HEK293 (cell line): Measurements from ENCODE around the gene MORN3.

Experiments used
- GLIS1 ChIP-seq: fragments of 450-650 bp; formaldehyde crosslinking; IDR thresholded peaks from 2 replicates; pipeline ENCODE4 v1.5.1; 2016; ENCODE audit warnings: missing biosample characterization, missing genetic modification characterization
- MEIS1 ChIP-seq: sonication (generic); formaldehyde crosslinking; IDR thresholded peaks from 2 replicates; pipeline ENCODE4 v1.8.1; 2022; ENCODE audit warnings: missing genetic modification reagents, mild to moderate bottlenecking, borderline replicate concordance
- REPIN1 ChIP-seq: fragments of 450-650 bp; formaldehyde crosslinking; IDR thresholded peaks from 2 replicates; pipeline ENCODE4 v1.5.1; 2017; ENCODE audit warnings: missing biosample characterization, missing genetic modification characterization, low read depth
- SETDB1 ChIP-seq: IDR thresholded peaks from one replicate; pipeline ENCODE4 v1.6.1; 2017; ENCODE audit warnings: mild to moderate bottlenecking, low read length, moderate library complexity, mixed read lengths; ENCODE audit not compliant: insufficient read length
- SP7 ChIP-seq: fragments of 450-650 bp; formaldehyde crosslinking; IDR thresholded peaks from 2 replicates; pipeline ENCODE4 v1.5.1; 2016; ENCODE audit warnings: missing biosample characterization, missing genetic modification characterization
- YY1 ChIP-seq: fragments of 450-650 bp; formaldehyde crosslinking; IDR thresholded peaks from 2 replicates; pipeline ENCODE4 v1.5.1; 2018; ENCODE audit warnings: missing biosample characterization, missing genetic modification characterization
- ZIC2 ChIP-seq: fragments of 450-650 bp; formaldehyde crosslinking; IDR thresholded peaks from 2 replicates; pipeline ENCODE4 v1.5.1; 2016; ENCODE audit warnings: missing biosample characterization, missing genetic modification characterization
- ZNF114 ChIP-seq: fragments of 450-650 bp; formaldehyde crosslinking; IDR thresholded peaks from 2 replicates; pipeline ENCODE4 v1.5.0; 2017; ENCODE audit warnings: missing biosample characterization, missing genetic modification characterization
- ZNF2 ChIP-seq: fragments of 450-650 bp; formaldehyde crosslinking; IDR thresholded peaks from 2 replicates; pipeline ENCODE4 v1.5.1; 2016; ENCODE audit warnings: missing biosample characterization, missing genetic modification characterization
- ZNF239 ChIP-seq: fragments of 450-650 bp; formaldehyde crosslinking; IDR thresholded peaks from 2 replicates; pipeline ENCODE4 v1.5.1; 2016; ENCODE audit warnings: missing biosample characterization, missing genetic modification characterization
- ZNF311 ChIP-seq: fragments of 450-650 bp; formaldehyde crosslinking; IDR thresholded peaks from 2 replicates; pipeline ENCODE4 v1.5.1; 2017; ENCODE audit warnings: missing biosample characterization, missing genetic modification characterization, borderline replicate concordance
- ZNF335 ChIP-seq: fragments of 450-650 bp; formaldehyde crosslinking; conservative IDR thresholded peaks from 2 replicates; pipeline ENCODE4 v1.5.1; 2016; ENCODE audit warnings: missing biosample characterization, missing genetic modification characterization
- ZNF394 ChIP-seq: fragments of 450-650 bp; formaldehyde crosslinking; IDR thresholded peaks from 2 replicates; pipeline ENCODE4 v1.5.1; 2016; ENCODE audit warnings: missing biosample characterization, missing genetic modification characterization, mild to moderate bottlenecking, moderate library complexity, borderline replicate concordance
- ZNF404 ChIP-seq: fragments of 450-650 bp; formaldehyde crosslinking; IDR thresholded peaks from 2 replicates; pipeline ENCODE4 v1.5.1; 2017; ENCODE audit warnings: missing biosample characterization, missing genetic modification characterization
- ZNF426 ChIP-seq: fragments of 450-650 bp; formaldehyde crosslinking; IDR thresholded peaks from 2 replicates; pipeline ENCODE4 v1.5.1; 2017; ENCODE audit warnings: missing biosample characterization, missing genetic modification characterization, mild to moderate bottlenecking, inconsistent platforms, moderate library complexity
- ZNF501 ChIP-seq: fragments of 450-650 bp; formaldehyde crosslinking; IDR thresholded peaks from 2 replicates; pipeline ENCODE4 v1.5.1; 2016; ENCODE audit warnings: missing biosample characterization, missing genetic modification characterization
- ZNF549 ChIP-seq: fragments of 450-650 bp; IDR thresholded peaks from 2 replicates; pipeline ENCODE4 v1.5.1; 2018; ENCODE audit warnings: missing biosample characterization, missing genetic modification characterization, mild to moderate bottlenecking, inconsistent platforms, moderate library complexity
- ZNF600 ChIP-seq: fragments of 450-650 bp; formaldehyde crosslinking; IDR thresholded peaks from 2 replicates; pipeline ENCODE4 v1.5.1; 2016; ENCODE audit warnings: missing biosample characterization, missing genetic modification characterization
- ZNF629 ChIP-seq: fragments of 450-650 bp; formaldehyde crosslinking; IDR thresholded peaks from 2 replicates; pipeline ENCODE4 v1.5.1; 2017; ENCODE audit warnings: missing biosample characterization, missing genetic modification characterization
- ZNF654 ChIP-seq: fragments of 450-650 bp; formaldehyde crosslinking; IDR thresholded peaks from 2 replicates; pipeline ENCODE4 v1.5.1; 2016; ENCODE audit warnings: low read depth, missing biosample characterization, missing genetic modification characterization
- ZNF658 ChIP-seq: fragments of 450-650 bp; formaldehyde crosslinking; IDR thresholded peaks from 2 replicates; pipeline ENCODE4; 2016; ENCODE audit warnings: missing biosample characterization, missing genetic modification characterization
- ZNF660 ChIP-seq: fragments of 450-650 bp; IDR thresholded peaks from 2 replicates; pipeline ENCODE4 v1.5.1; 2018; ENCODE audit warnings: missing biosample characterization, mild to moderate bottlenecking, missing genetic modification characterization
- ZSCAN16 ChIP-seq: fragments of 450-650 bp; formaldehyde crosslinking; IDR thresholded peaks from 2 replicates; pipeline ENCODE4 v1.5.1; 2016; ENCODE audit warnings: missing biosample characterization, missing genetic modification characterization
- ZXDB ChIP-seq: fragments of 450-650 bp; formaldehyde crosslinking; IDR thresholded peaks from 2 replicates; pipeline ENCODE4 v1.5.1; 2016; ENCODE audit warnings: missing biosample characterization, missing genetic modification characterization
- TF ChIP-seq, protein P1 (sequence below): fragments of 450-650 bp; formaldehyde crosslinking; IDR thresholded peaks from 2 replicates; pipeline ENCODE4 v1.5.1; 2016; ENCODE audit warnings: missing biosample characterization, missing genetic modification characterization
- TF ChIP-seq, protein P2 (sequence below): fragments of 450-650 bp; formaldehyde crosslinking; IDR thresholded peaks from 2 replicates; pipeline ENCODE4 v1.5.1; 2016; ENCODE audit warnings: missing biosample characterization, missing genetic modification characterization
- TF ChIP-seq, protein P3 (sequence below): fragments of 450-650 bp; formaldehyde crosslinking; IDR thresholded peaks from 2 replicates; pipeline ENCODE4 v1.5.1; 2016; ENCODE audit warnings: missing biosample characterization, missing genetic modification characterization
- TF ChIP-seq, protein P4 (sequence below): fragments of 450-650 bp; formaldehyde crosslinking; IDR thresholded peaks from 2 replicates; pipeline ENCODE4 v1.5.1; 2017; ENCODE audit warnings: missing biosample characterization, missing genetic modification characterization
- TF ChIP-seq, protein P5 (sequence below): fragments of 450-650 bp; formaldehyde crosslinking; IDR thresholded peaks from 2 replicates; pipeline ENCODE4 v1.5.1; 2017; ENCODE audit warnings: missing biosample characterization, missing genetic modification characterization
- TF ChIP-seq, protein P6 (sequence below): fragments of 450-650 bp; formaldehyde crosslinking; IDR thresholded peaks from 2 replicates; pipeline ENCODE4 v1.5.1; 2016; ENCODE audit warnings: missing biosample characterization, missing genetic modification characterization
- TF ChIP-seq, protein P7 (sequence below): fragments of 450-650 bp; formaldehyde crosslinking; IDR thresholded peaks from 2 replicates; pipeline ENCODE4 v1.5.1; 2016; ENCODE audit warnings: missing biosample characterization, missing genetic modification characterization

The MORN3 gene

DNA sequence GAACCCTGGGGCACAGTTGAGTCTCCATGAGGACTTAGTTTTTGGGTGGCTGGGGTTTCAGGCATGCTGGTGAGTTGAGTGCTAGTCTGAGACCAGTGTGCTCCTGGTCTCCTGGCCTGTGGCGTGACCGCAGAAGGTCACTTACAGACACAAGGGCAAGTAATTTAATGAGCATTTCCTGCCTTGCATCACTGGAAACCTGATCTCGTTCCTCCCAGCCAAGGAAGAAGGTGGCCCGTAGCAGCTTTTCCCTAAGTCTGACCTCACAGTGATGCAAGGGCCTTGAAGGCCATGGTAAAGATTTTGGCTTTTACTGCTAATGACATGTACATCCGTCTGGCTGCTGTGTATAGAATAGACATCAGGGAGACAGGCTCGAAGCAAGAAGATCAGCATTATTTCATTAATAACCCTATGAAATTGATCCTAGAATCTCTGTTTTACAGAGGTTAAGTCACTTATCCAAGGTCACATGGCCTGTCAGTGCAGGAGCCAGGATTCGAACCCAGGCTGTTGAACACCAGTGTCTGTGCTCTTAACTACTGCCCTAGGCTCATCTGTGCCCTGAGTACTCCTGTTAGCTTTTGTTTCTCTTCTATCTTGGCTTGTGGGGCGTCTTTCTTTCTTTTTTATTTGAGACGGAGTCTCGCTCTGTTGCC is 47.7 kb upstream of the MORN3 start (continued):
- TF ChIP-seq ZNF549 (no peak), ZNF600 (0 out of 2 replicates have a peak, but pooled peaks have one; percentile 31), ZNF426 (tag by site-specific recombination) (no peak), SETDB1 (no peak), ZNF335 (no peak), ZNF394 (tag by site-specific recombination) (0 out of 2 replicates have a peak, but pooled peaks have one; percentile 52), ZNF654 (tag by site-specific recombination) (no peak), ZNF501 (tag by site-specific recombination) (no peak), ZNF658 (tag by site-specific recombination) (no peak), ZXDB (tag by site-specific recombination) (0 out of 2 replicates have a peak, but pooled peaks have one; percentile 38), REPIN1 (tag by site-specific recombination) (no peak), ZNF660 (no peak), ZNF2 (tag by site-specific recombination) (no peak), MEIS1 (CRISPR knock-in tag) (no peak), ZIC2 (tag by site-specific recombination) (no peak), ZNF629 (tag by site-specific recombination) (peak; percentile 97), YY1 (tag by site-specific recombination) (no peak), ZNF311 (tag by site-specific recombination) (no peak), ZNF114 (tag by site-specific recombination) (no peak), GLIS1 (tag by site-specific recombination) (peak; percentile 65), ZNF239 (tag by site-specific recombination) (no peak), SP7 (peak; percentile 87), ZSCAN16 (no peak), ZNF404 (tag by site-specific recombination) (no peak)
- TF ChIP-seq, protein P1, sequence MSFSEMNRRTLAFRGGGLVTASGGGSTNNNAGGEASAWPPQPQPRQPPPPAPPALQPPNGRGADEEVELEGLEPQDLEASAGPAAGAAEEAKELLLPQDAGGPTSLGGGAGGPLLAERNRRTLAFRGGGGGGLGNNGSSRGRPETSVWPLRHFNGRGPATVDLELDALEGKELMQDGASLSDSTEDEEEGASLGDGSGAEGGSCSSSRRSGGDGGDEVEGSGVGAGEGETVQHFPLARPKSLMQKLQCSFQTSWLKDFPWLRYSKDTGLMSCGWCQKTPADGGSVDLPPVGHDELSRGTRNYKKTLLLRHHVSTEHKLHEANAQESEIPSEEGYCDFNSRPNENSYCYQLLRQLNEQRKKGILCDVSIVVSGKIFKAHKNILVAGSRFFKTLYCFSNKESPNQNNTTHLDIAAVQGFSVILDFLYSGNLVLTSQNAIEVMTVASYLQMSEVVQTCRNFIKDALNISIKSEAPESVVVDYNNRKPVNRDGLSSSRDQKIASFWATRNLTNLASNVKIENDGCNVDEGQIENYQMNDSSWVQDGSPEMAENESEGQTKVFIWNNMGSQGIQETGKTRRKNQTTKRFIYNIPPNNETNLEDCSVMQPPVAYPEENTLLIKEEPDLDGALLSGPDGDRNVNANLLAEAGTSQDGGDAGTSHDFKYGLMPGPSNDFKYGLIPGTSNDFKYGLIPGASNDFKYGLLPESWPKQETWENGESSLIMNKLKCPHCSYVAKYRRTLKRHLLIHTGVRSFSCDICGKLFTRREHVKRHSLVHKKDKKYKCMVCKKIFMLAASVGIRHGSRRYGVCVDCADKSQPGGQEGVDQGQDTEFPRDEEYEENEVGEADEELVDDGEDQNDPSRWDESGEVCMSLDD (tag by site-specific recombination), result no peak
- TF ChIP-seq, protein P2, sequence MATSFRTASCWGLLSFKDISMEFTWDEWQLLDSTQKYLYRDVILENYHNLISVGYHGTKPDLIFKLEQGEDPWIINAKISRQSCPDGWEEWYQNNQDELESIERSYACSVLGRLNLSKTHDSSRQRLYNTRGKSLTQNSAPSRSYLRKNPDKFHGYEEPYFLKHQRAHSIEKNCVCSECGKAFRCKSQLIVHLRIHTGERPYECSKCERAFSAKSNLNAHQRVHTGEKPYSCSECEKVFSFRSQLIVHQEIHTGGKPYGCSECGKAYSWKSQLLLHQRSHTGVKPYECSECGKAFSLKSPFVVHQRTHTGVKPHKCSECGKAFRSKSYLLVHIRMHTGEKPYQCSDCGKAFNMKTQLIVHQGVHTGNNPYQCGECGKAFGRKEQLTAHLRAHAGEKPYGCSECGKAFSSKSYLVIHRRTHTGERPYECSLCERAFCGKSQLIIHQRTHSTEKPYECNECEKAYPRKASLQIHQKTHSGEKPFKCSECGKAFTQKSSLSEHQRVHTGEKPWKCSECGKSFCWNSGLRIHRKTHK, result no peak
- TF ChIP-seq, protein P3, sequence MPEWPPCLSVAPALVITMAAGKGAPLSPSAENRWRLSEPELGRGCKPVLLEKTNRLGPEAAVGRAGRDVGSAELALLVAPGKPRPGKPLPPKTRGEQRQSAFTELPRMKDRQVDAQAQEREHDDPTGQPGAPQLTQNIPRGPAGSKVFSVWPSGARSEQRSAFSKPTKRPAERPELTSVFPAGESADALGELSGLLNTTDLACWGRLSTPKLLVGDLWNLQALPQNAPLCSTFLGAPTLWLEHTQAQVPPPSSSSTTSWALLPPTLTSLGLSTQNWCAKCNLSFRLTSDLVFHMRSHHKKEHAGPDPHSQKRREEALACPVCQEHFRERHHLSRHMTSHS (tag by site-specific recombination), result no peak
- TF ChIP-seq, protein P4, sequence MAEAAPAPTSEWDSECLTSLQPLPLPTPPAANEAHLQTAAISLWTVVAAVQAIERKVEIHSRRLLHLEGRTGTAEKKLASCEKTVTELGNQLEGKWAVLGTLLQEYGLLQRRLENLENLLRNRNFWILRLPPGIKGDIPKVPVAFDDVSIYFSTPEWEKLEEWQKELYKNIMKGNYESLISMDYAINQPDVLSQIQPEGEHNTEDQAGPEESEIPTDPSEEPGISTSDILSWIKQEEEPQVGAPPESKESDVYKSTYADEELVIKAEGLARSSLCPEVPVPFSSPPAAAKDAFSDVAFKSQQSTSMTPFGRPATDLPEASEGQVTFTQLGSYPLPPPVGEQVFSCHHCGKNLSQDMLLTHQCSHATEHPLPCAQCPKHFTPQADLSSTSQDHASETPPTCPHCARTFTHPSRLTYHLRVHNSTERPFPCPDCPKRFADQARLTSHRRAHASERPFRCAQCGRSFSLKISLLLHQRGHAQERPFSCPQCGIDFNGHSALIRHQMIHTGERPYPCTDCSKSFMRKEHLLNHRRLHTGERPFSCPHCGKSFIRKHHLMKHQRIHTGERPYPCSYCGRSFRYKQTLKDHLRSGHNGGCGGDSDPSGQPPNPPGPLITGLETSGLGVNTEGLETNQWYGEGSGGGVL (tag by site-specific recombination), result no peak
- TF ChIP-seq, protein P5, sequence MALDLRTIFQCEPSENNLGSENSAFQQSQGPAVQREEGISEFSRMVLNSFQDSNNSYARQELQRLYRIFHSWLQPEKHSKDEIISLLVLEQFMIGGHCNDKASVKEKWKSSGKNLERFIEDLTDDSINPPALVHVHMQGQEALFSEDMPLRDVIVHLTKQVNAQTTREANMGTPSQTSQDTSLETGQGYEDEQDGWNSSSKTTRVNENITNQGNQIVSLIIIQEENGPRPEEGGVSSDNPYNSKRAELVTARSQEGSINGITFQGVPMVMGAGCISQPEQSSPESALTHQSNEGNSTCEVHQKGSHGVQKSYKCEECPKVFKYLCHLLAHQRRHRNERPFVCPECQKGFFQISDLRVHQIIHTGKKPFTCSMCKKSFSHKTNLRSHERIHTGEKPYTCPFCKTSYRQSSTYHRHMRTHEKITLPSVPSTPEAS (tag by site-specific recombination), result no peak
- TF ChIP-seq, protein P6, sequence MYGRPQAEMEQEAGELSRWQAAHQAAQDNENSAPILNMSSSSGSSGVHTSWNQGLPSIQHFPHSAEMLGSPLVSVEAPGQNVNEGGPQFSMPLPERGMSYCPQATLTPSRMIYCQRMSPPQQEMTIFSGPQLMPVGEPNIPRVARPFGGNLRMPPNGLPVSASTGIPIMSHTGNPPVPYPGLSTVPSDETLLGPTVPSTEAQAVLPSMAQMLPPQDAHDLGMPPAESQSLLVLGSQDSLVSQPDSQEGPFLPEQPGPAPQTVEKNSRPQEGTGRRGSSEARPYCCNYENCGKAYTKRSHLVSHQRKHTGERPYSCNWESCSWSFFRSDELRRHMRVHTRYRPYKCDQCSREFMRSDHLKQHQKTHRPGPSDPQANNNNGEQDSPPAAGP, result 0 out of 2 replicates have a peak, but pooled peaks have one; percentile 50
- TF ChIP-seq, protein P7, sequence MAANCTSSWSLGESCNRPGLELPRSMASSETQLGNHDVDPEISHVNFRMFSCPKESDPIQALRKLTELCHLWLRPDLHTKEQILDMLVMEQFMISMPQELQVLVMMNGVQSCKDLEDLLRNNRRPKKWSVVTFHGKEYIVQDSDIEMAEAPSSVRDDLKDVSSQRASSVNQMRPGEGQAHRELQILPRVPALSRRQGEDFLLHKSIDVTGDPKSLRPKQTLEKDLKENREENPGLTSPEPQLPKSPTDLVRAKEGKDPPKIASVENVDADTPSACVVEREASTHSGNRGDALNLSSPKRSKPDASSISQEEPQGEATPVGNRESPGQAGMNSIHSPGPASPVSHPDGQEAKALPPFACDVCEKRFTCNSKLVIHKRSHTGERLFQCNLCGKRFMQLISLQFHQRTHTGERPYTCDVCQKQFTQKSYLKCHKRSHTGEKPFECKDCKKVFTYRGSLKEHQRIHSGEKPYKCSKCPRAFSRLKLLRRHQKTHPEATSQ (tag by site-specific recombination), result no peak
